GM18511 (cell line): Measurements from ENCODE around the gene TMX1.
A peak's percentile ranks its signal among the peaks of the same experiment; 100 is the strongest.

Source experiments
- ATAC-seq: cut with Tn5 transposase; IDR thresholded peaks from one replicate; pipeline ENCODE4 v1.9.1; 2021; ENCODE audit warnings: mild to moderate bottlenecking, moderate library complexity; ENCODE audit not compliant: unreplicated experiment

Gene TMX1

DNA sequence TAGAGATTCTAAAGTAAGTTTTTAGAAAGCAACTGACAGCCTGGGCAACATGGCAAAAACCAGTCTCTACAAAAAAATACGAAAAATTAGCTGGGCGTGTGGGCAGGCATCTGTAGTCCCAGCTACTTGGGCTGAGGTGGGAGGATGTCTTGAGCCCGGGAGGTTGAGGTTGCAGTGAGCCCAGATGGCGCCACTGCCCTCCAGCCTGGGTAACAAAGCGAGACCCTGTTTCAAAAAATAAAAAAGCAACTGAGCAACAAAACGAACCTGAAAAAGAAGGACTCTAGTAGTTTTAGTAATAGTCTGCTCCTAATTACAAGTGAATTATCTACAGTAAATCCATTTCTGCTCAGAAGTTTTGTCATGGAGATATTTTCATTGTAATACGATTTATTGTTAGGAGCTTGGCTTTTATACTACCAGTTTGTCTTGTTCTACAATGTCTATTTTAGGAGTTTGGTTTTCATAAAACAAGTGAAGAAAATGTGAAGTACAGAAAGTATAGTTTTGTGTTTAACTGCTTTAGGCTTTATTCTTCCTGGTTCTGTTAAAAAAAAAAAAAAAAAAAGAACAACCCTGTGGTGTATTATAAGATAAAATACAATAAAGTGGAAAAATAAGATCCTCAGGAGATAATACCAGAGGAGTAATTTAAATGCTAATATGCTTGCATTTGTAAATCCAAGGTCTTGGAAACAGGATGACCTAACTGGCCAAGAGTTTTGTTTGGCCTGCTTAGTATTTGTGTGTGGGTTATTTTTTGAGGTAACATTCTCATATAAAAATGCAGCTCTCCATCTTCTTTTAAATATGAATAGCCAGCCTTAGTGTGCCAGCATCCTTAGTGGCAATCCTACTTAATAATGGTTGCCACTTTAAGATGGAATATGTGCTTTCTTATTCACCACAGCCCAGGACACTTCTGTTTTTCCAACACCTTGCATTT is 2.8 kb downstream of the TMX1 start:
- ATAC-seq, result no peak

DNA sequence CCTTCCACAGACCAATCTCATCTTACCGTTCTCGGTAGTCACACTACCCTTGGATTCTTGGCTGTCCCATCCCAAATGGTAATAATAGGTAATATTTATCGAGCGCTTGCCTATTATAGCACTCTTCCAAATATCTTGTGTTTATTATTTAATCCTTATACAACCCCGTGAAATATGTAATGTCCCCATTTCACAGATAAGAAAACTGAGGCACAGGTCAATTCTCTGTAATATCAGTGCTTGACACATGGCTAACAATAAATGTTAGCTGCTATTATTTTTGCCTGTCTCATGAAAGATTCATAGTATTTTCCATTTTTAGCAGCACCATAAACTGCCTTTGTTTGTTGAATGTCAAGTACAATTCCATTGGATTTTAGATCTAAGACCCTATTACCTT is 4.5 kb downstream of the TMX1 start:
- no peak for ATAC-seq

DNA sequence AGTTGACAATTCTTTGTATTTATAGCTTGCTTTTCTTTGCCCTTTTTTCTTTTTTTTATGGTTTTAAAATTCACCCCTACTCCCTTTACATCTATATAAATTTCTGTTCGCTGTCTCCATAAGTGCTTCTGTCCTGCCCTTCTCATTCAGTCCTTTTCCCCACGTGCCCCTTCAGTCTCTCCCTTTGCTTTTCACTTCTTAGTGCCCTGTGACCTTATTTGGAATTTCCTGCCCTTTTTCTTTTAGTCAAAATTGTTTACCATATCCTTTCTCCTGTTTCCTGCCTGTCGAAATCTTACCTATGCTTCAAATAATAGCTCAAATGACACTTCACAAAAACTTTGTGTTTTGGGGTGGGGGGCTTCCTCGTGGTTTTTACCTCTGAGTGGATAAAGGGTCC is 6.0 kb downstream of the TMX1 start:
- no peak for ATAC-seq

DNA sequence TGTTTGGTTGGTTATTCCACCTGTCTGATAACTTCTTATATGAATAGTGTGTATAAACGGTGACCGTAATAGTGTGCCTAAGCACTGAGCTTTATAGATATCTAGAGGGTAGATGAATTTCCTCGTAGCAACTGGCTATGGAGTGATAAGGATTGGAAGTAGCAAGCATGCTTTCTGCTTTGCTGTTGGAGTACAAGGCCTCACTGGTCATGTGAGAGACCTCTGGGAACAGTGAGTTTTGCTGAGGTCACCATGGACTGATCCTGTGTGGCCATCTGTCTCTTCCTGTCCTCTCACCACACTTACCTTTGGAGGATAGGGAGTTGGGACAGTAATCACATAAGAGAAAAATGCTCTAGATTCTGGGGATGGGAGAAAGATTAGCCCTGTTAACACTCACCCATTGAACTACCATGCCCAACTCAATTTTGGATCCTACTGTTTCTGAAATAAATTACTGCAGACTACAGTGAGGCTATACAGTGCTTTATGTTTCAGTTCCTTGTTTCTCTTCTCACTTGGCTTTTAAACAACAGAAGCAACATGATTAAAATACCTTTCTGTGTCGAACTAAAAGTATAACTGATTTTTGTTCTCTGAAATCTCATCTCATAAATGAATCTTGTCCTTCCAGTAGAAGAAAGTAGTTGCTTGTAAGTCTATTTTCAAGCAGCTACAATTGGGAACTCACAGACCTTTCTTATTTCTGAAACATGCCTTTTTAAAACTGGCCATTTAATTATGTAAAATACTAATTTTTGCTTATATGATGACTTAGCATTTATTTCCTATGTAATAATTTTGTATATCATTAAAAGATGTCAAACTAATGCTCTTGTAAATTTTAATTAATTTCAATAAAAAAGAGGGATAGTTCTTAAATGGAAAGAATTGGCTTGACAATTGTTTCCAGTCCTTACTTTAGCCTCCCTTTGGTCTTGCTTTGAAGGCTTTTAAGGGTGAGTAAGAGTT is 8.3 kb downstream of the TMX1 start:
- peak; percentile 87 for ATAC-seq

DNA sequence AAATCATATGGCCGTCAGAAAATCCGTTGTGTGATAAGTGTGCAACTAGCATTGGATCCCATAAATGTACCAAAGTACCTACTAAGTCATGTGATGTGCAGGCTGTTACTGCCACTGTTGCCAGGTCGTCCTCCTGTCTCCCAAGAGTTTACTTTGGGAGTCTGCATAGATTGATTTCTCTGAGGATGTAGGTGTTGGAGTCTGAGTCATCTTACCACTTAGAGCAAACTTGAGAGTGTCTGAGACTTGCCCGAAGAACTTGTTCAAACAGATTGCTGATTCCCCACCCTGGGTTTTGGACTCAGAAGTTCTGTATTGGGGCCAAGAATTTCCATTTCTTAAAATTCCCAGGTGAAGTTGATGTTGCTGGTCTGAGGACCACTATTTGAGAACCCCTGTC is 11.4 kb downstream of the TMX1 start:
- no peak for ATAC-seq

DNA sequence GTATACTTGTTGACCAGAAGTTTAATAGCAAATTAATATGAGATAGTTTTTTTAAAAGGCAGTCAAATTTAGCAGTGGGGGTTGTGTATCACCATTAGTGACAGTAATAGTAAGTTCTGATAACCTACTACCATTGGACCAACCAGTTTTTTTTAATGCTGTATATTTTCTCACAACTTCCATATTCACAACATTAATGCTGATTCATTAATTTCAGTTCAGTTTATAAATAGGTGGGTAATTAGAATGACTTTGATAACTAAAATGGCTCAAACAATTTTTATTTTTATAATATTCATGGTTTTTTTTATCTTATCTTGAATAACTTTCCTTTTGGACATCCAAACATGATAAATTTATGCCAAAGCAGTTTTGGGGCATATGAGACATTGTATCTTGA is 13.8 kb downstream of the TMX1 start:
- no peak for ATAC-seq

DNA sequence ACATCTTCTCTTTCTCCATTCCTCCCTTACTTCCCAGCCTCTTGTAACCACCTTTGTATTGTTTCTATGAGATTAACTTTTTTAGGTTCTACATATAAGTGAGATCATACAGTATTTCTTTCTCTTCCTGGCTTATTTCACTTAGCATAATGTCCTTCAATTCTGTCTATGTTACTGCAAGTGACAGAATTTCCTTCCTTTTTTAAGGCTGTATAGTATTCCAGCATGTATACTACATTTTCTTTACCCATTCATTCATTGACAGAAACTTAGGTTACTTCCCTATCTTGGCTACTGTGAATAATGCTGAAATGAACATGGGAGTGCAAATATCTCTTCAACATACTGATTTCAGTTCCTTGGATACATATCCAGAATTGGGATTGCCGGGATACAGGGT is 18.2 kb downstream of the TMX1 start:
- ATAC-seq, result no peak

DNA sequence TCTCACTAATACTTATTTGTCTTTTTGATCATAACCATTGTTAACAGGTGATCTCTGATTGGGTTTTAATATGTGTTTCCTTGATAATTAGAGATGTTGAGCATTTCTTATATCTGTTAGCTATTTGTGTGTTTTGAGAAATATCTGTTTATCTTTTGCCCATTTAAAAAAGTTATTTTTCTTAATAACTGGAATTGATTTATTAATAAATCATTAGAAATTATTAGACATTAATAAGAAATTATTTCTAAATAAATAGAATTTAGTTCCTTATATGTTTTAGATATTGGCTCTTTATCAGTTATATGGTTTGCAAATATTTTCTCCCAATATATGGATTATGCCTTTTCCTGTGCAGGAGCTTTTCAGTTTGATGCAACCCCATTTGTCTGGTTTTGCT is 18.7 kb downstream of the TMX1 start:
- no peak for ATAC-seq

DNA sequence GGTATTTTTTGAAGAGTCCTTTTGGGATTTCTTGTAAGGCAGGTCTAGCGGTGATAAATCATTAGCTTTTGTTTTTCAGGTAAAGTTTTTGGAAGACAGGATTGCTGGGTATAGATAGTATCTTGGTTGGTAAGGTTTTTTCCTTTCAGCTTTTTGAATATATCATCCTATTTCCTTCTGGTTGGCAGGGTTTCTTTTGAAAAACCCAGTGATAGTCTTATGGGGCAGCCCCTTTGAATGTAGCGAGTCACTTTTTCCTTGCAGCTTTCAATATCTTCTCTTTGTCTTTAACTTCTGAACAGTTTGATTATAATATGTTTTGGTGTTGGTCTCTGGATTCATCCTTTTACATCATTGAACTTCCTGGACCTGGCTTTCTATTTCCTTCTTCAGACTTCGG is 20.2 kb downstream of the TMX1 start:
- no peak for ATAC-seq

DNA sequence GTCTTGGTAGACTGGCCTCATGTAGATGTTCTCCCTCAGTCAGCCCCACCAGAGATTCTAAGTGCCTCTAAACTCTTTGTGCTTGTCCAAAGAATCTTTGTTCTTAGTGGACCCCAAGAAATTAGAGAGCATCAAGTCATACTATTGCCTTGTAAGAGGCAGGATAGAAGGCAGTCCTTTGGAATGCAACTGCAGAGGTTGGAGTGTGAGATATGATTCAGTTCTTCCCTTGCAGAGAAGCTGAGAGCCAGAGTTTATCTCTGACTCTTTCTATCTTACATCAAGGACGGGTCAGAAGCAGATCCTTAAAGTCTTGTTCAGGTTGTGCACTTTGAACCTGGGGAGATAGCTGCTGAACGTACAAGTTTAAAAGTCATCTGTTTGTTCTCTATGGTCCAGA is 21.1 kb downstream of the TMX1 start:
- ATAC-seq, result no peak

DNA sequence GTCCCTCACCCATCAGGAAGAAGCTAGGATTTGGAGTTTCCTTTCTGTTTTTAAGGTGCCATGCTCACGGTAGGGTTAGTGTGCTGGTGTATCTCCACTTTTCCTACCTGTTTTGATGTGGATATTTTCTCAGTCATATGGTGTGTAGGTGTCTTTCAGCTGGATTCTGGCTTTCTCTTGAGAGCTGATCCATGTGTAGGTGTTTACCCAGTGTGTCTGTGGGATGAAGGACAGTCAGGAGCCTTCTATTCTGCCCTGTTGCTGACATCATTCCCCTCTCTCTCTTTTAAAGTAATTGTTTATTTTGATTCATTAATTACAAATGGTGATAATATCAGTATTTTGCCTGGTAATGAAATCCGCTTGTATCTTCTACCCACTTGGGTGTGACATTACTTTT is 22.8 kb downstream of the TMX1 start:
- no peak for ATAC-seq

DNA sequence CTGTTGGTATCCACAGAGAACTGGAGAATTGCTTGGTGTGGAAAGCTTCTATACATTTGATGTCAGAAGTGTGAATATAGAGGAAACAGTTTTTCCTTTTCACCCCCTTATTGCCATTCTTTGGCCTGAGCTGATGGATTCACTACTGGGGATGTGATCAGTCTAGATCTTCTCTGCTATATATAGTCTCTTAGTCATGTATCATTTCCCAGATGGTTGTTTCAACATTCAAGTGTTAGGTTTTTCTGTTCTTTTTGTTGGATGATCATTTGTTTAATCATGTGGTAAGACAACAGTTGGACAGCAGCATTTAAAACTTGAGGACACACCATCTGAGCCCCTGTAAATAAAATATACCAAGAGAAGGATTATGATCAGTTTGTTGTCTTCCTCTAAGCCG is 29.6 kb downstream of the TMX1 start:
- no peak for ATAC-seq

DNA sequence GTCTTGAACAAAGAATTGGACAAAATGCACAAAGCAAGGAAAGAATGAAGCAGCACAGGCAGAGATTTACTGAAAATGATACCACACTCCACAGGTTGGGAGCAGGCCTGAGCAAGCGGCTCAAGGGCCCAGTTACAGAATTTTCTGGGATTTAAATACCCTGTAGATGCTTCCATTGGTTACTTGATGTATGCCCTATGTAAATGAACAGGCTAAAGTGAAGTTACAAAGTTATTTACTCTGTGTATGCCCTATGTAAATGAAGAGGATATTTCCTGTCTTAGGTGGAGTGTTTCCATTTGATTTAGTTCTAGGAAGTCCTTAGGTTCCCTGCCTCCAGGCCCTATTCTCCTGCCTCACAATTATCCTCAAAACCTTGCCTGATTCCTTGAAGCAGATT is 36.6 kb downstream of the TMX1 start:
- no peak for ATAC-seq

DNA sequence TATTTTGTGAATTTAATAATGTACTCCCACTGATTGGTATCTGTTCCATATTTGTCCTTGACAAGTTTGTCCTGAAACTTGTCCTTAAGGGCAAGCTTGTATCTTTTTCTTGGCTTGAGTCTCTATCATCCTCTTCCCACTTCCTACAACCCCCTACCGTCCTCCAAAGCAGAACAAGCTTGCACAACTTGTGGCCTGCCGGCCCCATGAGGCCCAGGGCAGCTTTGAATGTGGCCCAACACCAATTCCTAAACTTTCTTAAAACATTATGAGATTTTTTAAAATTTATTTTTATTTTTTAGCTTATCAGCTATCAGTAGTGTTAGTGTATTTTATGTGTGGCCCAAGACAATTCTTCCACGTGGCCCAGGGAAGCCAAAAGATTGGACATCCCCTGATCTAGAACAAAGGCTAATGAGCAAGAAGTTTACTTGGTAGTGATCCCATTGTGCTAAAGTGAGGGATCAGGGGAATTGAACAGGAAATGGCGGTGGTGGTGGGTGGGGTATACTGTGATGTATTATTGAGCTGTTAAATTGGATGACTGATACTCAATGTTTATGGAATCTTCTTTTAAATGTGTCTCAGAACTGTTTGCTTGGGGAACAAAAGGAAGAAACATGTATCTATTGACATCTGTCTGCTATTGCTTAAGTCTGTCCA is 37.8 kb downstream of the TMX1 start:
- no peak for ATAC-seq

DNA sequence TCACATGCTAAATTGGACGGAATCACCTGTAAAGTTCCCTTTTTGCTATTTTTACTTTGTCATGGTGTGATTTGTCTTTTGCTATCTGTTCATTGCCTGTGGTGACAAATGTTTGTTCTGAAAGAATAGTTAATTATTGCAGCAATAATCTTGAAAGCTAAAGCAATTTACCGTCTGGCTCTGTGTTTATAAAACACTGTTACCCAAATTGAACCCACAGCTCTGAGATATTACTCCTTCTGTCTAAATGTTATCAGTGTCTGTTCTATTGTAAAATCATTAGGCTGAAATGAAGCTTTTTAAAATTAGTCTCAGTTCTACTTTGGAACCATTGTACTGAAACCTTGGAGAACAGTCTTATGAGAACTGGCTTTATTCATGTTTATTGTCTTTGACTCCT is 42.5 kb downstream of the TMX1 start:
- no peak for ATAC-seq

DNA sequence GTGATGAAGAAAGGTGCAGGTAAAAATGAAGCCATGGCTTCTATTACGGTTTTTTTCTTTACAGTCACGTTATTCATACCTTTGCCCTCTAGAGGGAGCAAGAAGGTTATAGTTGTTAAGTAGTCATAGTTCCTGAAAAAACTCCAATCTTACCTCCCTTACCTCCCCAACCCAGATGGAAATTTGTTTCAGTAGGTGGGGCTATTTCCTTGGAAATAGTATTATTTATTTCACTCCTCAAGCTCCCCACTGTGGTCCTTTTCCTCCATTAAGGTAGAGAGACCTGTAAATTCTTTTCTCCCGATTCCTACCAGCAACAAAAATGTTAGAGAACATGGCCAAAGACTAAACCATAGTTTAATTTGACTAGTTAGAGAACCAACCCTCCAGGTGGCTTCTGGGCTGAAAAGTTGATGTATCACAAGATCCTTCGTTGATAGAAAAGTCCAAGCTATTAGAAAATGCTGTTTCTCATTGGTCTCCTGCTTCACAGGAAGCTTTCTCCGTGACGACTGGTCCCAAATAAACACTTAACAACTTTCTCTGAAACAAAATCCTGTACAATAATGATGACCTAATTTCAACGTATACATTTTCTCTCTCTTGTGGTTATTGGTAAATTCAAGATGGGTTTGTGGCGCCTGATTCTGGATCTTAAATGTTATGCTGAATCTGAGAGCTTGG is 43.5 kb downstream of the TMX1 start:
- ATAC-seq, result no peak

DNA sequence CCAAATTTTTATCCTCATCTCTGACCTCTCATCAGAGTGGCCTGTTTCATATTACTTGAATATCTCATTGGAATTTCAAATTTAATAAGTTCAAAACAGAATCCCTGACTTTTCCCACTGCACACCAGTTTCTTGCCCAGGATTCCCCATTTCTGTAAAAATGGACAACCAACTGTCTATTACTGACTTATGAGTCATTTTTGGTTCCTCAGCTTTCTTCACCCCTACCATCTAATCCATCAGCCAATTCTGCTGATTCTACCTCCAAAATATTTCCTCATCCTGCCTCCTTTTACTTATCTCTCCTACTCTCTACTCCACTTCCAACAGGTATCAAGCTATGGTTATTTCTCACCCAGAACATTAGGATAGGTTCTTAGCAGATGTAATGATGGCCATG is 44.2 kb downstream of the TMX1 start:
- ATAC-seq, result no peak

DNA sequence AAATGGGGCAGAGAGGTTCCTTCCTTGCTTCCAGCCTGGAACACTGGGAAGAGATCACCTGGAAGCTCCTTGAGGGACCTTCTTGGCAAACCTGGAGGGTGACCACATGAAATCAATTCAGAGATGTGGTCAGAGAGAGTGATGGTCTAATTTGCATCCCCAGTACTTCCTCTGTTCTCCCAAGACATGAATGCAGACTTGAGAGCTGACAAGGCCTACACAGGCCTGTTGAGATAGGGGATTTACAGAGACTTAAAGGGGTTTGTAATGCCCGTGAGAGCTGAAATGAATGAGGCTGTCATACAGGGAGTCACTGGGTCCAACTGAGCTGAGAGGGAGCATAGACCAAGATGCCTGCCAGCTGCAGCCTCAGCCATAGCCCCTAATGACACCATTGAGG is 45.1 kb downstream of the TMX1 start:
- peak; percentile 67 for ATAC-seq

DNA sequence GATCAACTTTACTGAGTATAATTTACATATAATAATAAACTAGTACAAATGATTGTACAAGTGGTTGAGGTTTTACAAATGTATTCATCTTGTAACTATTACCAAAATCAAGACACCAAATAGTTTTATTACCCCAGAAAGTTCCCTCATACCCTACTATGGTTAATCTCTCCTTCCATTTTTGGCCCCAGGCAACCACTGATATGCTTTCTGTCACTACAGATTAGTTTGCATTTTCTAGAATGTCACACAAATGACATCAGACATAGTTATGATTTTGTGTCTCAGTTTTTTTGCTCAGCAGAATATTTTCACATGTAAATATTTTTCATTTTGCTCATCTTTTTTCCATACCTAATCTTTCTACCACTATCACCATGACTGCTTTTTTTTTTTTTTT is 49.1 kb downstream of the TMX1 start:
- no peak for ATAC-seq

DNA sequence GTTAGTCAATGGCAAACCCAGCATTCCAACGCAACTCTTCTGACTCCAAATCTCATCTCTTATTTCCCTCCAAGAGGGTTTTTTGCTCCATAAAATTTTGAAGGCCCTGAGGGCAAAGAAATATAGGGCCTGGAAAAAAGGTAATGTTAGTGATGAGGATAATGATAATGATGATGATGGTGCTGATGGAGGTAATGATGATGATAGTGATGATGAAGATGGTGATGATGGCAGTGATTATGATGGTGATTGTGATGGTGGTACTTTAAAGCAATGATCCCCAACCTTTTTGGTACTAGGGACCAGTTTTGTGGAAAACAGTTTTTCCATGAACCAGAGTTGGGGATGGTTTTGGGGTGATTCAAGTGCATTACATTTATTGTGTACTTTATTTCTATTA is 50.1 kb downstream of the TMX1 start:
- no peak for ATAC-seq

DNA sequence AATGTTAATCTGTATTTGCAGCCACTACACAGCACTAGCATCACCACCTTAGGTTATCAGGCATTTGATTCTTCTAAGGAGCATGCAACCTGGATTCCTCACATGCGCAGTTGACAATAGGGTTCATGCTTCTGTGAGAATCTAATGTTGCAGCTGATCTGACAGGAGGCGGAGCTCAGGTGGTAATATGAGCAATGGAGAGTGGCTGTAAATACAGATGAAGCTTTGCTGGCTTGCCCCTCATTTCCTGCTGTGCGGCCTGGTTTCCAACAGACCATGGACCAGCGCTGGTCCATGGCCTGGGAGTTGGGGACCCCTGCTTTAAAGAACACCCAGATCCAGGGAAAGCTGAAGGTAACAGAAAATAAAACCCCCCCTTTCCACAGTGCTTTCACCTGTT is 51.0 kb downstream of the TMX1 start:
- no peak for ATAC-seq
